GM23248 (cell line): ENCODE results near the gene KCTD14. TPM values are rescaled to one million over a fixed set of nuclear protein-coding genes. Genes with fewer than 3 reads are reported as not detected.
"Not testable (repeated sequence)": the region's sequence is repeated elsewhere in the genome, so short reads cannot be mapped to it uniquely, and the experiment has no call there.

Experiments
- DNase-seq: peaks from one replicate; pipeline ENCODE4 v3.0.0-alpha.2; 2015
- H2AFZ ChIP-seq: fragments of 200-600 bp; sonication (generic); 2 replicates; pipeline ENCODE4 v1.6.1; 2016; ENCODE audit warnings: antibody characterized with exemption
- H3F3A ChIP-seq: fragments of 200-600 bp; sonication (generic); 2 replicates; pipeline ENCODE4 v1.6.1; 2016; ENCODE audit warnings: mild to moderate bottlenecking, antibody characterized with exemption, mixed run types; ENCODE audit not compliant: insufficient read depth
- H3K27ac ChIP-seq: fragments of 200-600 bp; sonication (generic); 2 replicates; pipeline ENCODE4 v1.5.1; 2016; ENCODE audit warnings: mild to moderate bottlenecking
- H3K27me3 ChIP-seq: fragments of 200-600 bp; sonication (generic); replicated peaks from 2 replicates; pipeline ENCODE4 v1.6.1; 2016; ENCODE audit warnings: mild to moderate bottlenecking; ENCODE audit not compliant: insufficient read depth
- H3K36me3 ChIP-seq: fragments of 200-600 bp; sonication (generic); 2 replicates; pipeline ENCODE4 v1.6.1; 2016; ENCODE audit warnings: low read depth, mild to moderate bottlenecking
- H3K4me1 ChIP-seq: fragments of 200-600 bp; sonication (generic); 2 replicates; pipeline ENCODE4 v1.6.1; 2016; ENCODE audit warnings: mild to moderate bottlenecking; ENCODE audit not compliant: insufficient read depth
- H3K4me2 ChIP-seq: fragments of 200-600 bp; sonication (generic); one replicate; pipeline ENCODE4 v1.6.1; 2016; ENCODE audit warnings: mild to moderate bottlenecking; ENCODE audit not compliant: unreplicated experiment
- H3K4me3 ChIP-seq: fragments of 200-600 bp; sonication (generic); 2 replicates; pipeline ENCODE4 v1.5.1; 2016; ENCODE audit warnings: mild to moderate bottlenecking
- H3K79me2 ChIP-seq: fragments of 200-600 bp; sonication (generic); 2 replicates; pipeline ENCODE4 v1.6.1; 2016; ENCODE audit warnings: mild to moderate bottlenecking; ENCODE audit not compliant: insufficient read depth
- H3K9ac ChIP-seq: fragments of 200-600 bp; sonication (generic); 2 replicates; pipeline ENCODE4 v1.6.1; 2016; ENCODE audit warnings: mild to moderate bottlenecking
- H3K9me2 ChIP-seq: fragments of 200-600 bp; sonication (generic); 2 replicates; pipeline ENCODE4 v1.6.1; 2016; ENCODE audit warnings: mixed run types, mild to moderate bottlenecking, moderate library complexity; ENCODE audit not compliant: insufficient read depth
- H3K9me3 ChIP-seq: fragments of 200-600 bp; sonication (generic); one replicate; pipeline ENCODE4 v1.6.1; 2017; ENCODE audit warnings: low read depth
- H4K20me1 ChIP-seq: fragments of 200-600 bp; sonication (generic); 2 replicates; pipeline ENCODE4 v1.6.0; 2016; ENCODE audit not compliant: insufficient read depth
- EZH2 ChIP-seq: fragments of 200-600 bp; sonication (generic); IDR thresholded peaks from 2 replicates; pipeline ENCODE4 v1.6.1; 2018; ENCODE audit warnings: antibody characterized with exemption, mild to moderate bottlenecking; ENCODE audit not compliant: insufficient read depth, poor library complexity, severe bottlenecking
- EZH2phosphoT487 ChIP-seq: fragments of 200-600 bp; sonication (generic); IDR thresholded peaks from 2 replicates; pipeline ENCODE4 v1.6.1; 2018; ENCODE audit warnings: antibody characterized with exemption, moderate library complexity, mild to moderate bottlenecking, low read depth; ENCODE audit not compliant: insufficient read depth
- WGBS, 2 experiments: methylation state at CpG; one replicate each; pipeline ENCODE4 v1.1.6; 2015 to 2017; ENCODE audit warnings: low lambda C conversion rate in 2 of 2, low coverage in 1 of 2; ENCODE audit errors: missing lambda C conversion rate in 2 of 2; 5-methylcytosine and 5-hydroxymethylcytosine counted together
- in situ Hi-C: fragments of 300-500 bp; cut with MboI; formaldehyde crosslinking; loops from 2 replicates; pipeline ENCODE4 v1.15.0; 2020
- polyA plus RNA-seq: library from polyadenylated mRNA; unstranded; fragments of >200 nt; fragmentation: Nextera tagmentation; extraction: Ambion mirVana; gene quantifications from 2 replicates; pipeline ENCODE4 v1.2.1, GENCODE V29; 2016
- total RNA-seq: library from RNA; depleted of rRNA; stranded (reverse); fragments of >200 nt; shearing (Covaris generic); gene quantifications from 2 replicates; pipeline ENCODE4 v1.2.3, GENCODE V29; 2014

Gene KCTD14
- total and polyA plus RNA-seq, 2 experiments from 2014 or later = 0.85 to 1.4 TPM

- H3F3A ChIP-seq = no peaks in the 10 kb centered on the region
- in situ Hi-C loops = no loop called here
- DNase-seq = no peak
- no peaks in the 10 kb centered on the region for H3K36me3 ChIP-seq
- WGBS, 2 experiments = 69 to 70% methylated on average over 4 of the region's 4 CpGs
- no peaks in the 10 kb centered on the region for H4K20me1 ChIP-seq
- no peak overlapping the region for H3K4me3 ChIP-seq
- no peaks in the 10 kb centered on the region for H3K27me3 ChIP-seq
- no peaks in the 10 kb centered on the region for H3K79me2 ChIP-seq
- H3K9me3 ChIP-seq = no peaks in the 10 kb centered on the region
- peaks cover 12% of the 10 kb centered on the region for H3K4me1 ChIP-seq
- no peaks in the 10 kb centered on the region for H3K9me2 ChIP-seq
- H3K9ac ChIP-seq = no peak overlapping the region
- TF ChIP-seq EZH2phosphoT487 (no peak), EZH2 (no peak)
- H3K27ac ChIP-seq = no peak overlapping the region
- no peak overlapping the region for H3K4me2 ChIP-seq
- H2AFZ ChIP-seq = no peak overlapping the region
Observed at GRCh38 chr11:78033040-78033439, 10.0 kb upstream of the KCTD14 start.

- no peaks in the 10 kb centered on the region for H3K9me2 ChIP-seq
- in situ Hi-C loops = no loop called here
- no peak for DNase-seq
Observed at GRCh38 chr11:78032090-78032489, 9.0 kb upstream of the KCTD14 start.

GRCh38 chr11:78031629-78032028, 8.6 kb upstream of the KCTD14 start:
- H2AFZ ChIP-seq = no peak overlapping the region
- no peaks in the 10 kb centered on the region for H3K9me2 ChIP-seq
- no peaks in the 10 kb centered on the region for H3K9me3 ChIP-seq
- DNase-seq = no peak
- no peaks in the 10 kb centered on the region for H3K27me3 ChIP-seq
- H3K4me1 ChIP-seq = peaks cover 8% of the 10 kb centered on the region
- H3K4me3 ChIP-seq = no peak overlapping the region
- H4K20me1 ChIP-seq = no peaks in the 10 kb centered on the region
- H3K9ac ChIP-seq = no peak overlapping the region
- no peak for TF ChIP-seq EZH2
- TF ChIP-seq EZH2phosphoT487 = no peak
- no peak overlapping the region for H3K4me2 ChIP-seq
- H3K36me3 ChIP-seq = no peaks in the 10 kb centered on the region
- H3K27ac ChIP-seq = no peak overlapping the region
- in situ Hi-C loops = no loop called here
- H3F3A ChIP-seq = no peaks in the 10 kb centered on the region
- 88 to 93% methylated on average over 3 of the region's 3 CpGs for WGBS, 2 experiments
- H3K79me2 ChIP-seq = no peaks in the 10 kb centered on the region

More at GRCh38 chr11:78032090-78032489, 9.0 kb upstream of the KCTD14 start:
- Histone ChIP-seq H3K27ac (no peak overlapping the region), H3F3A (no peaks in the 10 kb centered on the region), H4K20me1 (no peaks in the 10 kb centered on the region), H3K9me3 (no peaks in the 10 kb centered on the region), H3K4me3 (no peak overlapping the region), H2AFZ (no peak overlapping the region), H3K27me3 (no peaks in the 10 kb centered on the region), H3K4me2 (no peak overlapping the region), H3K36me3 (no peaks in the 10 kb centered on the region), H3K9ac (no peak overlapping the region), H3K79me2 (no peaks in the 10 kb centered on the region), H3K4me1 (peaks cover 9% of the 10 kb centered on the region)
- TF ChIP-seq EZH2 (no peak), EZH2phosphoT487 (no peak)

- in situ Hi-C loops = no loop called here
- no peak overlapping the region for H3K4me2 ChIP-seq
- H3K9ac ChIP-seq = no peak overlapping the region
- no peak overlapping the region for H3K4me3 ChIP-seq
- peak; percentile 41 for DNase-seq
- no peaks in the 10 kb centered on the region for H3K9me2 ChIP-seq
- H3K79me2 ChIP-seq = no peaks in the 10 kb centered on the region
- no peaks in the 10 kb centered on the region for H3F3A ChIP-seq
- H3K4me1 ChIP-seq = peaks cover 8% of the 10 kb centered on the region
- no peaks in the 10 kb centered on the region for H3K36me3 ChIP-seq
- no peaks in the 10 kb centered on the region for H3K27me3 ChIP-seq
- H3K9me3 ChIP-seq = no peaks in the 10 kb centered on the region
- TF ChIP-seq EZH2 = no peak
- TF ChIP-seq EZH2phosphoT487 = no peak
- H4K20me1 ChIP-seq = no peaks in the 10 kb centered on the region
- H2AFZ ChIP-seq = 0 out of 2 replicates have a peak overlapping the region, but pooled peaks have one; percentile 40
- 11% methylated on average over 7 of the region's 7 CpGs for WGBS, 2 experiments
- no peak overlapping the region for H3K27ac ChIP-seq
Observed at GRCh38 chr11:78030429-78031325, 7.6 kb upstream of the KCTD14 start.

- H3K36me3 ChIP-seq, H4K20me1 ChIP-seq, H3K9me2 ChIP-seq, DNase-seq, H3K9me3 ChIP-seq, H3F3A ChIP-seq, H3K4me3 ChIP-seq, H3K27me3 ChIP-seq, H3K9ac ChIP-seq, in situ Hi-C loops, H3K79me2 ChIP-seq, H3K27ac ChIP-seq, H3K4me1 ChIP-seq, H3K4me2 ChIP-seq, H2AFZ ChIP-seq: not testable (repeated sequence)
- 67 to 73% methylated on average over 8 to 9 of the region's 9 CpGs for WGBS, 2 experiments
Observed at GRCh38 chr11:78028423-78028822, 5.3 kb upstream of the KCTD14 start.
